ENCODE results near the gene C19orf33.

Gene C19orf33

GRCh38 chr19:38265921-38266429, 38.1 kb upstream of the C19orf33 start:
- Histone ChIP-seq H3K9me3 (ENCODE audit: low read depth, low read length) (no peaks in the 10 kb centered on the region), H3K27ac (no peak overlapping the region), H3K4me3 (no peak overlapping the region), H3K9ac (ENCODE audit: insufficient read length) (no peak overlapping the region), H3K36me3 (ENCODE audit: insufficient read depth, low read length) (no peaks in the 10 kb centered on the region)
- DNase-seq (ENCODE audit: low read depth, low spot score) = no peak
- no peak for TF ChIP-seq EZH2 (IDR thresholded peaks at IDR 0.05)
- no peak for TF ChIP-seq FOXP2 (optimal IDR thresholded peaks at IDR 0.05; ENCODE audit: control extremely low read depth, extremely low read length, insufficient read depth)
- TF ChIP-seq POLR2AphosphoS5 (IDR thresholded peaks at IDR 0.05; ENCODE audit: borderline replicate concordance, low read depth, low read length) = no peak

GRCh38 chr19:38266981-38267597, 37.0 kb upstream of the C19orf33 start:
- Histone ChIP-seq H3K9me3 (ENCODE audit: low read depth, low read length) (no peaks in the 10 kb centered on the region), H3K9ac (ENCODE audit: insufficient read length) (no peak overlapping the region), H3K4me3 (no peak overlapping the region), H3K36me3 (ENCODE audit: insufficient read depth, low read length) (no peaks in the 10 kb centered on the region), H3K27ac (no peak overlapping the region)
- DNase-seq (ENCODE audit: low read depth, low spot score) = no peak
- TF ChIP-seq EZH2 (IDR thresholded peaks at IDR 0.05) = no peak

GRCh38 chr19:38267761-38268483, 36.1 kb upstream of the C19orf33 start:
- Histone ChIP-seq H3K36me3 (ENCODE audit: insufficient read depth, low read length) (no peaks in the 10 kb centered on the region), H3K27ac (no peak overlapping the region), H3K9me3 (ENCODE audit: low read depth, low read length) (no peaks in the 10 kb centered on the region), H3K4me3 (no peak overlapping the region), H3K9ac (ENCODE audit: insufficient read length) (no peak overlapping the region)
- TF ChIP-seq POLR2AphosphoS5 (IDR thresholded peaks at IDR 0.05; ENCODE audit: borderline replicate concordance, low read depth, low read length) = no peak
- no peak for TF ChIP-seq FOXP2 (optimal IDR thresholded peaks at IDR 0.05; ENCODE audit: control extremely low read depth, extremely low read length, insufficient read depth)
- TF ChIP-seq EZH2 (IDR thresholded peaks at IDR 0.05) = no peak
- no peak for DNase-seq (ENCODE audit: low read depth, low spot score)

DNA sequence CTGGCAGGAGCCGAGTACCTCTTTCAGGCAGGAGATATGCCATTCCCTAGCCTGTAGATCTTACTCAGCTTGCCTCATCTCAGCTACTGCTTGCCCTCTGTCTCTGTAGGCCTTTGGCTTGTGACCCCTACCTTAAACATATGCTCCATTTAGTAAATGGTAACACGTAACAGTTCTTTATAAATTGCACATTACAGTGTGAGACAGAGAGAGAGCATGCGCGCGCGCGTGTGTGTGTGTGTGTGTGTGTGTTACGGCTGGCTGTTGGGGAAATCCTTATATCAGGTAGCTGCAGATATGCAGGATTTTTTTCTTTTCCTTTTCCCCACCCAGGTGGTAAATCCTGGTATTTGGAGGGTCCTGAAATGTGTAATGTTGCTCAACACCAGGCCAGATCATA, 35.5 kb upstream of the C19orf33 start:
- Histone ChIP-seq H3K9ac (ENCODE audit: insufficient read length) (no peak overlapping the region), H3K9me3 (ENCODE audit: low read depth, low read length) (no peaks in the 10 kb centered on the region), H3K4me3 (no peak overlapping the region), H3K27ac (no peak overlapping the region), H3K36me3 (ENCODE audit: insufficient read depth, low read length) (no peaks in the 10 kb centered on the region)
- TF ChIP-seq EZH2 (IDR thresholded peaks at IDR 0.05) (no peak), FOXP2 (optimal IDR thresholded peaks at IDR 0.05; ENCODE audit: control extremely low read depth, extremely low read length, insufficient read depth) (no peak), POLR2AphosphoS5 (IDR thresholded peaks at IDR 0.05; ENCODE audit: borderline replicate concordance, low read depth, low read length) (no peak)
- DNase-seq (ENCODE audit: low read depth, low spot score) = no peak

- Histone ChIP-seq H3K36me3 (ENCODE audit: insufficient read depth, low read length) (no peaks in the 10 kb centered on the region), H3K9ac (ENCODE audit: insufficient read length) (no peak overlapping the region), H3K27ac (no peak overlapping the region), H3K4me3 (no peak overlapping the region), H3K9me3 (ENCODE audit: low read depth, low read length) (no peaks in the 10 kb centered on the region)
- TF ChIP-seq EZH2 (IDR thresholded peaks at IDR 0.05) (no peak), FOXP2 (optimal IDR thresholded peaks at IDR 0.05; ENCODE audit: control extremely low read depth, extremely low read length, insufficient read depth) (no peak), POLR2AphosphoS5 (IDR thresholded peaks at IDR 0.05; ENCODE audit: borderline replicate concordance, low read depth, low read length) (no peak)
- DNase-seq (ENCODE audit: low read depth, low spot score) = no peak
Measured at GRCh38 chr19:38270587-38271167, 33.4 kb upstream of the C19orf33 start.

DNA sequence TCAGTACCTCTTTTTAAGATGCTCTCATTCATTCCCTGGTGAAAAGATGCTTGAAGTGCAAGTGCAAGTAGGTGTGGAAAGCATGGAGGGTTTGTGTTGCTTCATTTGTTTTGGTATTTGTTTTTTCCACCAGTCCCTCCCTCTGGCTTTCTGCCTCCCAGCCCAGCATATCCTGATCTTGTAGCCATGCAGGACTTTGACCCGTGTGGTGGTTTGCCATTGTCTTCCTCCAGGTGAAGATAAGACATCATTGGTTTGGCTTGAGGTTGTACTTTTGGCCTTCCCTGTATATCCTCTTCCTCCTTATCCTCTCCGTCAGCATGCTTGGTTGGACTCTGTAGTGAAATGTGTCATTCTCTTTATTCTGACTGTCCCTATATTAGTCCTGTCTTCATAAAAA, 30.6 kb upstream of the C19orf33 start:
- no peak for TF ChIP-seq POLR2AphosphoS5 (IDR thresholded peaks at IDR 0.05; ENCODE audit: borderline replicate concordance, low read depth, low read length)
- no peak for TF ChIP-seq EZH2 (IDR thresholded peaks at IDR 0.05)
- TF ChIP-seq FOXP2 (optimal IDR thresholded peaks at IDR 0.05; ENCODE audit: control extremely low read depth, extremely low read length, insufficient read depth) = no peak
- no peak for DNase-seq (ENCODE audit: low read depth, low spot score)
- no peaks in the 10 kb centered on the region for H3K36me3 ChIP-seq (ENCODE audit: insufficient read depth, low read length)
- no peaks in the 10 kb centered on the region for H3K9me3 ChIP-seq (ENCODE audit: low read depth, low read length)
- no peak overlapping the region for H3K4me3 ChIP-seq
- H3K9ac ChIP-seq (ENCODE audit: insufficient read length) = no peak overlapping the region
- H3K27ac ChIP-seq = no peak overlapping the region

DNA sequence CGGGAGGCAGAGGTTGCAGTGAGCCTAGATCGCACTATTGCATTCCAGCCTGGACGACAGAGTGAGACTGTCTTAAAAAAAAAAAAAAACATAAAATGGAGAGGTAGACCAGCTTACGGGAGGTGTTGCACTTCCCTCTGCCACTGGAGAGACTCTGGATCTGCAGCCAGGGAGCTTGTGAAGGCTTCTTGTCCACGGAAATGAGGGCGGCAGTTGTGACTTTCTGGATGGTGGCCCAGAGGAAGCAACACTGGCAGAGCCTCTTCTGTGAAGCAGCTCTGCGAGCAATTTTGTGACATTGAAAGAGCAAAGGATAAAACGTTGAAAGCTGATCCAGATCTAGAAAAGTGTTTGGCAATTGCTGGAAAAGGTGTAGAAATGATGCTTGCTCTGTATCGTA, 29.3 kb upstream of the C19orf33 start:
- Histone ChIP-seq H3K36me3 (ENCODE audit: insufficient read depth, low read length) (no peaks in the 10 kb centered on the region), H3K4me3 (no peak overlapping the region), H3K9me3 (ENCODE audit: low read depth, low read length) (no peaks in the 10 kb centered on the region), H3K27ac (no peak overlapping the region), H3K9ac (ENCODE audit: insufficient read length) (no peak overlapping the region)
- no peak for DNase-seq (ENCODE audit: low read depth, low spot score)
- TF ChIP-seq EZH2 (IDR thresholded peaks at IDR 0.05) (no peak), POLR2AphosphoS5 (IDR thresholded peaks at IDR 0.05; ENCODE audit: borderline replicate concordance, low read depth, low read length) (no peak), FOXP2 (optimal IDR thresholded peaks at IDR 0.05; ENCODE audit: control extremely low read depth, extremely low read length, insufficient read depth) (no peak)

DNA sequence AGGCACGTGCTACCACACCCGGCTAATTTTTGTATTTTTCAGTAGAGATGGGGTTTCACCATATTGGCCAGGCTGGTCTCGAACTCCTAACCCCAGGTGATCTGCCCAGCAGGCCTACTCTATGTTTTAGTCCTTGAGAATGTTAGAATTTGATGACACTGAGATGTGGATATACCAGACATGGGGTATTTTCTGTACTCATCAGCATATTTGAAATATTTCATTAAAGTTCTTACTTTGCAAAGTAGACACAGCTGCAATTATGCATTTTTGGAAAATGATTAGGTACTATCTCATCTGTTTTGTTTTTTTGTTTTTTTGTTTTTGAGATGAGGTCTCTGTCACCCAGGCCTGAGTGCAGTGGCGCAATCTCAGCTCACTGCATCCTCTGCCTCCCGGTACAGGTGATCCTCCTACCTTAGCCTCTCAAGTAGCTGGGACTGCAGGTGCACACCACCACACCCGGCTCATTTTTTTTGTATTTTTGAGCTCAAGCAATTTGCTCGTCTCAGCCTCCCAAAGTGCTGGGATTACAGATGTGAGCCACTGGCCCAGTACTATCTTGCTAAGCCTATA, 27.0 kb upstream of the C19orf33 start:
- Histone ChIP-seq H3K9me3 (ENCODE audit: low read depth, low read length) (no peaks in the 10 kb centered on the region), H3K36me3 (ENCODE audit: insufficient read depth, low read length) (no peaks in the 10 kb centered on the region), H3K9ac (ENCODE audit: insufficient read length) (no peak overlapping the region), H3K27ac (no peak overlapping the region), H3K4me3 (no peak overlapping the region)
- no peak for DNase-seq (ENCODE audit: low read depth, low spot score)
- TF ChIP-seq FOXP2 (optimal IDR thresholded peaks at IDR 0.05; ENCODE audit: control extremely low read depth, extremely low read length, insufficient read depth) = no peak
- no peak for TF ChIP-seq EZH2 (IDR thresholded peaks at IDR 0.05)
- TF ChIP-seq POLR2AphosphoS5 (IDR thresholded peaks at IDR 0.05; ENCODE audit: borderline replicate concordance, low read depth, low read length) = no peak

All from SK-N-MC (cell line).